H1 (cell line): ENCODE measurements around the gene DCUN1D3. TPM values are rescaled to one million over a fixed set of nuclear protein-coding genes. Genes with fewer than 3 reads are reported as not detected.

Experiments
- CTCF ChIA-PET: fragments of 300-600 bp; sonication (Branson Sonifier 250); formaldehyde crosslinking; loops from one replicate; lab custom pipeline; 2021; ENCODE audit not compliant: partially characterized antibody; lab: Charles Lee
- POLR2A ChIA-PET: fragments of 300-600 bp; sonication (Branson Sonifier 250); formaldehyde crosslinking; loops from one replicate; lab custom pipeline; 2021; ENCODE audit warnings: inconsistent platforms; ENCODE audit not compliant: partially characterized antibody; lab: Charles Lee
- DNase-seq, 2 experiments: peaks; one replicate each; pipeline versions ENCODE4 v3.0.0 to v3.0.0-alpha.2; 2010 to 2022; ENCODE audit warnings: low spot score in 2 of 2, low read depth in 1 of 2, mixed read lengths in 1 of 2
- FAIRE-seq: peaks from 2 replicates; lab custom pipeline; 2011; peaks lifted over from hg19 to GRCh38; lab: Jason Lieb, UNC
- H2AFZ ChIP-seq: 2 replicates; pipeline ENCODE4 v1.8.1; 2012; ENCODE audit warnings: low read length, inconsistent platforms
- H2AK5ac ChIP-seq: 2 replicates; pipeline ENCODE4 v1.6.1; 2013; ENCODE audit warnings: low read depth, low read length
- H2BK120ac ChIP-seq: replicated peaks from 2 replicates; pipeline ENCODE3; 2013; ENCODE audit warnings: low read depth, low read length, inconsistent platforms
- H2BK12ac ChIP-seq: 2 replicates; pipeline ENCODE4 v1.6.1; 2013; ENCODE audit warnings: low read depth, low read length
- H2BK15ac ChIP-seq: 2 replicates; pipeline ENCODE4 v1.6.1; 2013; ENCODE audit warnings: low read length
- H2BK20ac ChIP-seq: 2 replicates; pipeline ENCODE4 v1.6.1; 2013; ENCODE audit warnings: low read length
- H2BK5ac ChIP-seq: 2 replicates; pipeline ENCODE4 v1.6.1; 2013; ENCODE audit warnings: low read depth, low read length
- H3K14ac ChIP-seq: 2 replicates; pipeline ENCODE4 v1.6.1; 2013; ENCODE audit warnings: inconsistent platforms; ENCODE audit not compliant: insufficient read length
- H3K18ac ChIP-seq: 2 replicates; pipeline ENCODE4 v1.6.1; 2013; ENCODE audit warnings: low read length; ENCODE audit errors: extremely low read depth
- H3K23ac ChIP-seq: 2 replicates; pipeline ENCODE4 v1.6.1; 2013; ENCODE audit warnings: inconsistent platforms; ENCODE audit not compliant: insufficient read length
- H3K23me2 ChIP-seq: 2 replicates; pipeline ENCODE4 v1.6.1; 2013; ENCODE audit warnings: low read depth, low read length
- H3K27ac ChIP-seq: 2 replicates; pipeline ENCODE4 v1.6.1; 2011; ENCODE audit warnings: low read depth, low read length, inconsistent platforms
- H3K27me3 ChIP-seq, 4 experiments: replicated peaks in 1 of 4; 1 replicate in 1 of 4; 2 replicates in 3 of 4; pipeline versions ENCODE4 v1.6.1 to v1.8.1; 2011 to 2013; ENCODE audit warnings: low read length in 3 of 4, mild to moderate bottlenecking in 3 of 4, inconsistent platforms in 2 of 4, mixed read lengths in 2 of 4, moderate library complexity in 1 of 4; ENCODE audit not compliant: control insufficient read depth in 3 of 4, insufficient read depth in 3 of 4; ENCODE audit errors: extremely low read depth in 1 of 4
- H3K36me3 ChIP-seq, 4 experiments: 2 replicates each; pipeline versions ENCODE4 v1.6.1 to v1.8.1; 2011 to 2013; ENCODE audit warnings: mild to moderate bottlenecking in 4 of 4, low read length in 3 of 4, moderate library complexity in 2 of 4, control low read depth in 1 of 4, inconsistent platforms in 1 of 4; ENCODE audit not compliant: insufficient read depth in 4 of 4, control insufficient read depth in 2 of 4
- H3K4ac ChIP-seq: replicated peaks from 2 replicates; pipeline ENCODE3; 2013; ENCODE audit warnings: low read length, low read depth, mixed read lengths, inconsistent platforms; ENCODE audit not compliant: insufficient read length
- H3K4me1 ChIP-seq, 4 experiments: replicated peaks in 1 of 4; 1 replicate in 1 of 4; 2 replicates in 3 of 4; pipeline versions ENCODE4 v1.6.1 to v1.8.1; 2011 to 2013; ENCODE audit warnings: low read length in 3 of 4, inconsistent platforms in 2 of 4, mixed read lengths in 1 of 4; ENCODE audit not compliant: insufficient read depth in 4 of 4, control insufficient read depth in 3 of 4
- H3K4me2 ChIP-seq, 2 experiments: 2 replicates each; pipeline versions ENCODE4 v1.6.1 to v1.8.1; 2011 to 2013; ENCODE audit warnings: low read depth in 2 of 2, low read length in 2 of 2, control low read depth in 1 of 2, inconsistent platforms in 1 of 2, mild to moderate bottlenecking in 1 of 2; ENCODE audit not compliant: insufficient read depth in 1 of 2
- H3K4me3 ChIP-seq, 4 experiments: fragments of 200-600, 300-600 bp in 1 of 4; sonication (generic), shearing (Covaris generic), sonication (Bioruptor Twin) in 1 of 4; 2 replicates each; pipeline versions ENCODE4 v1.5.1 to v1.8.1; 2011 to 2016; ENCODE audit warnings: low read length in 4 of 4, low read depth in 3 of 4, control low read depth in 2 of 4, inconsistent platforms in 2 of 4, mild to moderate bottlenecking in 2 of 4, mixed read lengths in 1 of 4, moderate library complexity in 1 of 4; ENCODE audit not compliant: insufficient read depth in 2 of 4; ENCODE audit errors: extremely low read depth in 1 of 4
- H3K56ac ChIP-seq: replicated peaks from 2 replicates; pipeline ENCODE3; 2013; ENCODE audit warnings: low read depth, mild to moderate bottlenecking, mixed read lengths, low read length, inconsistent platforms; ENCODE audit not compliant: insufficient read length
- H3K79me1 ChIP-seq: 2 replicates; pipeline ENCODE4 v1.6.1; 2013; ENCODE audit warnings: low read depth, low read length, control low read depth
- H3K79me2 ChIP-seq, 2 experiments: 2 replicates each; pipeline versions ENCODE4 v1.6.1 to v1.8.1; 2012 to 2013; ENCODE audit warnings: low read length in 2 of 2, mild to moderate bottlenecking in 2 of 2, inconsistent platforms in 1 of 2; ENCODE audit not compliant: insufficient read depth in 2 of 2, control insufficient read depth in 1 of 2
- H3K9ac ChIP-seq, 4 experiments: replicated peaks in 1 of 4; 1 replicate in 1 of 4; 2 replicates in 3 of 4; pipeline versions ENCODE4 v1.6.1 to v1.8.1; 2011 to 2013; ENCODE audit warnings: low read depth in 3 of 4, low read length in 3 of 4, control low read depth in 2 of 4, mild to moderate bottlenecking in 2 of 4, moderate library complexity in 2 of 4, inconsistent platforms in 1 of 4; ENCODE audit errors: extremely low read depth in 1 of 4
- H3K9me3 ChIP-seq, 2 experiments: 2 replicates each; pipeline versions ENCODE4 v1.6.1 to v1.8.1; 2012 to 2013; ENCODE audit warnings: mild to moderate bottlenecking in 2 of 2, moderate library complexity in 2 of 2, control low read depth in 1 of 2, inconsistent platforms in 1 of 2, low read depth in 1 of 2, low read length in 1 of 2, mixed read lengths in 1 of 2; ENCODE audit not compliant: insufficient read depth in 2 of 2
- H4K20me1 ChIP-seq, 2 experiments: replicated peaks in 1 of 2; 2 replicates each; pipeline versions ENCODE3 to v1.8.1; 2011 to 2013; ENCODE audit warnings: inconsistent platforms in 2 of 2, low read length in 2 of 2, mild to moderate bottlenecking in 1 of 2; ENCODE audit not compliant: insufficient read depth in 2 of 2, control insufficient read depth in 1 of 2
- H4K5ac ChIP-seq: 2 replicates; pipeline ENCODE4 v1.6.1; 2013; ENCODE audit warnings: low read length, low read depth, mixed read lengths, inconsistent platforms; ENCODE audit not compliant: insufficient read length
- H4K8ac ChIP-seq: 2 replicates; pipeline ENCODE4 v1.8.0; 2013; ENCODE audit warnings: mild to moderate bottlenecking, moderate library complexity, low read length, inconsistent platforms; ENCODE audit not compliant: insufficient read depth; ENCODE audit errors: extremely low read depth
- H4K91ac ChIP-seq: replicated peaks from 2 replicates; pipeline ENCODE3; 2013; ENCODE audit warnings: low read length, mixed read lengths, inconsistent platforms; ENCODE audit not compliant: insufficient read length
- EGR1 ChIP-seq: IDR thresholded peaks from 2 replicates; pipeline ENCODE4 v1.6.1; 2011; ENCODE audit warnings: low read depth, low read length, borderline replicate concordance
- RAD21 ChIP-seq, 2 experiments: IDR thresholded peaks in 1 of 2; conservative IDR thresholded peaks in 1 of 2; 2 replicates each; pipeline ENCODE4 v1.6.1; 2011; ENCODE audit warnings: low read depth in 2 of 2, low read length in 2 of 2, improper control_type of control experiment in 1 of 2, inconsistent platforms in 1 of 2, mild to moderate bottlenecking in 1 of 2, moderate library complexity in 1 of 2
- WGBS, 2 experiments: shearing (Covaris generic) in 1 of 2; methylation state at CpG; one replicate each; pipeline versions ENCODE4 v1.1.6 to v1.1.7; 2013 to 2015; ENCODE audit warnings: low lambda C conversion rate in 2 of 2, mixed read lengths in 2 of 2, inconsistent platforms in 1 of 2, low coverage in 1 of 2, missing lambda C conversion rate in 1 of 2; ENCODE audit not compliant: insufficient replicate concordance in 2 of 2, insufficient coverage in 1 of 2, insufficient read length in 1 of 2; ENCODE audit errors: extremely low coverage in 1 of 2, missing lambda C conversion rate in 1 of 2; 5-methylcytosine and 5-hydroxymethylcytosine counted together
- polyA plus RNA-seq, 7 experiments: library from polyadenylated mRNA; depleted of rRNA in 3 of 7; stranded (reverse) in 5 of 7; unstranded in 2 of 7; fragments of >200 nt in 5 of 7; fragments of 200-250 nt in 2 of 7; gene quantifications; 1 replicate in 5 of 7; 2 replicates in 1 of 7; 4 replicates in 1 of 7; pipeline versions ENCODE4 v1.2.1 to v1.2.3, GENCODE V29; 2011 to 2013; ENCODE audit warnings: missing spikeins in 2 of 7, mixed read lengths in 2 of 7
- total RNA-seq: library from RNA; stranded (reverse); fragmentation: NEBNext Ultra II Directional; extraction: Animal tissue kit (Norgen Biotek cat#: 25700); gene quantifications from 2 replicates; pipeline ENCODE4 v1.2.1, GENCODE V29; 2021

DCUN1D3 gene
- total and polyA plus RNA-seq, 2 of the 8 experiments (the other 6 are each of a cell fraction or from before 2014, with no cell fraction given), result 3.5 to 18.2 TPM

DNA sequence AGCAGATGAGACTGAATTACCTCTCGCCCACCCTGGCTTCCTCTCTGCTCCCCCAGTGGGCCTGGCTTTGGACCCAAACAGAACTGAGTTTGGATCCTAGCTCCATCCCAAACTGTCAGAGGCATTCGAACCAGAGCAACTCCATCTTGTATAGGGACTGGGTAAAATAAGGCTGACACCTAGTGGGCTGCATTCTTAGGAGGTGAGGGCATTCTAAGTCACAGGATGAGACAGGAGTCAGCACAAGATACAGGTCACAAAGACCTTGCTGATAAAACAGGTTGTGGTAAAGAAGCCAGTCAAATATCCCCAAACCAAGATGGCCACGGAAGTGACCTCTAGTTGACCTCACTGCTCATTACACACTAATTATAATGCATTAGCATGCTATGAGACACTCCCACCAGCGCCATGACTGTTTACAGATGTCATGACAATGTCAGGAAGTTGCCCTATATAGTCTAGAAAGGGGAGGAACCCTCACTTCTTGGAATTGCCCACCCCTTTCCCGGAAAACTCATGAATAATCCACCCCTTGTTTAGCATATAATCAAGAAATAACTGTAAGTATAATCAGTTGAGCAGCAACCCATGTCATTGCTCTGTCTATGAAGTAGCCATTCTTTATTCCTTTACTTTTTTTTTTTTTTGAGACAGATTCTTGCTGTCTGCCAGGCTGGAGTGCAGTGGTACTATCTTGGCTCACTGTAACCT, 44.9 kb upstream of the DCUN1D3 start:
- Histone ChIP-seq H4K20me1 (no peaks in the 10 kb centered on the region), H3K79me1 (no peaks in the 10 kb centered on the region), H3K4me2 (no peak overlapping the region), H4K5ac (no peak overlapping the region), H4K8ac (no peak overlapping the region), H3K14ac (no peak overlapping the region), H3K4ac (no peak overlapping the region), H3K18ac (no peak overlapping the region), H3K4me3 (no peak overlapping the region), H3K23ac (no peak overlapping the region), H3K9me3 (peaks cover 0 to 2% of the 10 kb centered on the region in 2 experiments; a peak in 1 of 4 replicates), H3K56ac (no peak overlapping the region), H2BK12ac (no peak overlapping the region), H3K27ac (no peak overlapping the region), H2BK15ac (no peak overlapping the region), H2BK5ac (no peak overlapping the region), H3K9ac (no peak overlapping the region), H2BK120ac (no peak overlapping the region), H3K79me2 (no peaks in the 10 kb centered on the region), H3K4me1 (no peaks in the 10 kb centered on the region), H2AK5ac (no peak overlapping the region), H2AFZ (no peak overlapping the region), H4K91ac (no peak overlapping the region), H2BK20ac (no peak overlapping the region), H3K27me3 (no peaks in the 10 kb centered on the region), H3K23me2 (0 out of 2 replicates have a peak, but pooled peaks cover 2% of the 10 kb centered on the region), H3K36me3 (no peaks in the 10 kb centered on the region)
- DNase-seq, result no peak
- TF ChIP-seq EGR1 (no peak), RAD21 (IDR thresholded peaks at IDR 0.05 in 1 of 2, conservative IDR thresholded peaks at IDR 0.05 in 1 of 2; ENCODE audit: low read depth in 2 of 2, low read length in 2 of 2) (peak; percentile 2 to 14; a peak in 1 of 4 replicates)
- WGBS, 2 experiments, result 91% methylated on average over 5 of the region's 5 CpGs; no CpG with 5 or more reads in 1 of the 2 experiments
- no peak for FAIRE-seq
- CTCF ChIA-PET, result interaction anchor here (0.6 kb wide), 1 partner anchor 84 kb away, joined by 3 read pairs; no protein-coding TSS in a partner anchor
- POLR2A ChIA-PET, result no interaction called here
